CD4-positive, alpha-beta T cell treated with Interleukin-15 for 4 hours (primary cell): ENCODE data around the gene LRRN4.

Source experiments
- DNase-seq: peaks from one replicate; pipeline ENCODE4 v3.0.0-alpha.2; 2020; ENCODE audit warnings: low spot score

Gene LRRN4

GRCh38 chr20:6030453-6031080 lies 23.3 kb downstream of the LRRN4 start:
- no peak for DNase-seq

- DNase-seq: no peak
These were observed 24.3 kb downstream of the LRRN4 start for GRCh38 chr20:6029538-6029937.

GRCh38 chr20:6028818-6029217 lies 25.0 kb downstream of the LRRN4 start:
- DNase-seq: no peak

- peak; percentile 9 for DNase-seq
These were observed 27.8 kb downstream of the LRRN4 start for GRCh38 chr20:6026051-6026450.

- DNase-seq: no peak
These were observed 29.1 kb downstream of the LRRN4 start for GRCh38 chr20:6024768-6025167.

- no peak for DNase-seq
These were observed 36.0 kb downstream of the LRRN4 start for GRCh38 chr20:6017880-6018279.

- DNase-seq: no peak
These were observed 36.4 kb downstream of the LRRN4 start for GRCh38 chr20:6017467-6017866.

- no peak for DNase-seq
These were observed 38.9 kb downstream of the LRRN4 start for GRCh38 chr20:6014957-6015356.

- no peak for DNase-seq
These were observed 39.8 kb downstream of the LRRN4 start for GRCh38 chr20:6014017-6014416.

GRCh38 chr20:6012179-6012578 lies 41.7 kb downstream of the LRRN4 start:
- DNase-seq: no peak

- DNase-seq: no peak
These were observed 45.6 kb downstream of the LRRN4 start for GRCh38 chr20:6008254-6008653.

GRCh38 chr20:6007529-6008103 lies 46.2 kb downstream of the LRRN4 start:
- no peak for DNase-seq

GRCh38 chr20:6007094-6007528 lies 46.7 kb downstream of the LRRN4 start:
- no peak for DNase-seq

- DNase-seq: no peak
These were observed 47.3 kb downstream of the LRRN4 start for GRCh38 chr20:6006603-6006949.

GRCh38 chr20:6000871-6001270 lies 53.0 kb downstream of the LRRN4 start:
- DNase-seq: no peak

GRCh38 chr20:5999783-6000182 lies 54.1 kb downstream of the LRRN4 start:
- DNase-seq: no peak

- peak; percentile 59 for DNase-seq
These were observed 57.1 kb downstream of the LRRN4 start for GRCh38 chr20:5996765-5997164.

GRCh38 chr20:5991623-5992441 lies 62.0 kb downstream of the LRRN4 start:
- no peak for DNase-seq

GRCh38 chr20:5990946-5991345 lies 62.9 kb downstream of the LRRN4 start:
- no peak for DNase-seq
